ENCODE results near the gene MTMR11. TPM values are rescaled to one million over a fixed set of nuclear protein-coding genes. Genes with fewer than 3 reads are reported as not detected.
A peak's percentile ranks its signal among the peaks of the same experiment; 100 is the strongest.

Gene MTMR11
- total and polyA plus RNA-seq, 10 of the 15 experiments (the other 5 are each of a cell fraction or from before 2014, with no cell fraction given), result 0.35 to 1.1 (median 0.73) TPM

DNA sequence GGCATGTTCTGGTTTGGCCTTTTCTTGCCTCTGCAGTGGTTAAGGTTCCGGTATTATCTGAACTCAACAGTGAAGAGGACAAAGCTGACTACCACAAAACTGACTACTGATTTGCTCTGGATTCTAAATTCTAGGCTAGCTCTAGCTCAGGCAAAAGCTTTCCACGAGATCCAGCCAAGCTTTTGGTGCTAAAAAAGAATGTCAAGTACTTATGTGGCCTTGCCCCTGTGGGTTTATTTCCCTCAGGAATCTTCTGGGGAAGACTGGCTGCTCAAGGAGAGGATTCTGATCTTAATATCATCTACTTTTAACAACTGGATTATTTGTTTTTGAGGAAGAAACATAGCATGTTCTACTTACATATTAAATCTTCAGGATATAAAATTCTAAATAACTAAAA lies 26.1 kb upstream of the MTMR11 start:
- ChIA-PET CTCF (interaction anchor here (0.6 to 3.3 kb wide), 52 partner anchors 9 to 843 kb away, joined by 3 to 69 read pairs (median 4); partner anchors contain the start of genes OTUD7B, SF3B4 and VPS45), SMC1A (ENCODE audit: uncharacterized antibody, unreplicated experiment) (interaction anchor here (0.6 to 4.9 kb wide), 38 partner anchors 9 to 257 kb away, joined by 3 to 51 read pairs (median 4); partner anchors contain the start of gene VPS45), RAD21 (ENCODE audit: unreplicated experiment) (interaction anchor here (0.6 to 3.0 kb wide), 19 partner anchors 20 to 225 kb away, joined by 3 to 43 read pairs (median 4); partner anchors contain the start of gene VPS45), POLR2A (interaction anchor here (0.6 to 1.1 kb wide), 2 partner anchors 31 to 74 kb away, joined by 3 to 4 read pairs; no protein-coding TSS in a partner anchor)
- H3K36me3 ChIP-seq (ENCODE audit: control insufficient read depth in 2 of 2, insufficient read depth in 2 of 2, low read length in 1 of 2), result peaks cover 10 to 17% of the 10 kb centered on the region in 2 experiments
- H3K4me3 ChIP-seq, result no peak overlapping the region
- H3K4me2 ChIP-seq (ENCODE audit: control insufficient read depth, insufficient read depth), result no peak overlapping the region
- 93% methylated on average over 2 of the region's 2 CpGs for WGBS (ENCODE audit: insufficient coverage, insufficient replicate concordance, low lambda C conversion rate, missing lambda C conversion rate)
- H4K20me1 ChIP-seq (ENCODE audit: control insufficient read depth, insufficient read depth), result no peaks in the 10 kb centered on the region
- H2AFZ ChIP-seq (ENCODE audit: control insufficient read depth, low read depth, low read length), result no peak overlapping the region
- BruUV-seq (replicated peaks), result no TSS peak
- H3K79me2 ChIP-seq (ENCODE audit: control insufficient read depth, insufficient read depth, low read length), result no peaks in the 10 kb centered on the region
- TF ChIP-seq MTA2 (IDR thresholded peaks at IDR 0.05; ENCODE audit: low read depth) (no peak), LARP7 (IDR thresholded peaks at IDR 0.05) (no peak), MTA3 (IDR thresholded peaks at IDR 0.05; ENCODE audit: borderline replicate concordance, low read length) (no peak), CHD2 (IDR thresholded peaks at IDR 0.05; ENCODE audit: borderline replicate concordance, low read depth, low read length) (no peak), TCF12 (IDR thresholded peaks at IDR 0.05; ENCODE audit: low read depth, low read length) (no peak), RFX5 (IDR thresholded peaks at IDR 0.05; ENCODE audit: low read depth, low read length) (no peak)
- ATAC-seq (no peak), DNase-seq (ENCODE audit: low read depth, low spot score) (no peak), FAIRE-seq (no peak)
- peaks cover 4% of the 10 kb centered on the region for H3K4me1 ChIP-seq (ENCODE audit: control insufficient read depth, insufficient read depth, low read length)
- intact Hi-C loops (cut with micrococcal nuclease; ENCODE audit: unreplicated experiment), result loop anchor here (1.0 to 5.0 kb wide), 5 partner anchors 45 to 225 kb away; no protein-coding TSS in a partner anchor
- peak overlapping the region; percentile 2 for H3K27ac ChIP-seq (ENCODE audit: control insufficient read depth, insufficient read depth)
- H3K27me3 ChIP-seq (replicated peaks in 1 of 2; ENCODE audit: control insufficient read depth in 2 of 2, insufficient read depth in 2 of 2, low read length in 1 of 2), result no peaks in the 10 kb centered on the region
- no peaks in the 10 kb centered on the region; the same call in 2 of the 3 replicates for H3K9me3 ChIP-seq (replicated peaks; ENCODE audit: control insufficient read depth, insufficient read depth, low read length)
- in situ Hi-C loops (cut with MboI), result loop anchor here (5.0 kb wide), 2 partner anchors 85 to 205 kb away; no protein-coding TSS in a partner anchor
- H3K9ac ChIP-seq (ENCODE audit: control insufficient read depth, insufficient read depth, low read length), result no peak overlapping the region; the same call in 1 of the 2 replicates

Data from GM12878 (cell line).